Measurements from ENCODE around the gene C1QTNF7.

The C1QTNF7 gene

GRCh38 chr4:15414551-15415091, 13.2 kb upstream of the C1QTNF7 start:
- DNase-seq: no peak

GRCh38 chr4:15416357-15417232, 11.2 kb upstream of the C1QTNF7 start:
- no peak for DNase-seq

GRCh38 chr4:15417233-15417660, 10.6 kb upstream of the C1QTNF7 start:
- DNase-seq: no peak

GRCh38 chr4:15418956-15419355, 8.9 kb upstream of the C1QTNF7 start:
- DNase-seq: no peak

GRCh38 chr4:15420642-15421041, 7.2 kb upstream of the C1QTNF7 start:
- DNase-seq: no peak

- no peak for DNase-seq
Observed at GRCh38 chr4:15423285-15423711, 4.5 kb upstream of the C1QTNF7 start.

- DNase-seq: no peak
Observed at GRCh38 chr4:15425520-15425919, 2.3 kb upstream of the C1QTNF7 start.

GRCh38 chr4:15427161-15427560, 672 bp upstream of the C1QTNF7 start:
- no peak for DNase-seq

- DNase-seq: no peak
Observed at GRCh38 chr4:15428611-15429010, 778 bp downstream of the C1QTNF7 start.

GRCh38 chr4:15434091-15434490, 6.3 kb downstream of the C1QTNF7 start:
- no peak for DNase-seq

- no peak for DNase-seq
Observed at GRCh38 chr4:15434676-15435075, 6.8 kb downstream of the C1QTNF7 start.

GRCh38 chr4:15436513-15436912, 8.7 kb downstream of the C1QTNF7 start:
- DNase-seq: peak; percentile 37

- DNase-seq: no peak
Observed at GRCh38 chr4:15438939-15439524, 11.2 kb downstream of the C1QTNF7 start.

- no peak for DNase-seq
Observed at GRCh38 chr4:15443371-15444160, 15.7 kb downstream of the C1QTNF7 start.

GRCh38 chr4:15444276-15444675, 16.4 kb downstream of the C1QTNF7 start:
- no peak for DNase-seq

GRCh38 chr4:15444879-15445547, 17.2 kb downstream of the C1QTNF7 start:
- no peak for DNase-seq

- DNase-seq: no peak
Observed at GRCh38 chr4:15451181-15451865, 23.5 kb downstream of the C1QTNF7 start.

GRCh38 chr4:15451866-15452765, 24.3 kb downstream of the C1QTNF7 start:
- DNase-seq: no peak

- no peak for DNase-seq
Observed at GRCh38 chr4:15455290-15455689, 27.5 kb downstream of the C1QTNF7 start.

GRCh38 chr4:15457406-15458201, 29.8 kb downstream of the C1QTNF7 start:
- DNase-seq: peak; percentile 20
